Activated gamma-delta T cell treated with Interleukin-2 at 50 U/mL for 16 hours (primary cell): Measurements from ENCODE around the gene RAP1GAP2.

Source experiments
- DNase-seq: peaks from one replicate; pipeline ENCODE4 v3.0.0-alpha.2; 2020

Gene RAP1GAP2

GRCh38 chr17:3004150-3004801, 208.0 kb downstream of the RAP1GAP2 start:
- peak; percentile 38 for DNase-seq

GRCh38 chr17:3004925-3005324, 208.7 kb downstream of the RAP1GAP2 start:
- no peak for DNase-seq

GRCh38 chr17:3005696-3006095, 209.5 kb downstream of the RAP1GAP2 start:
- DNase-seq: no peak

GRCh38 chr17:3006801-3007200, 210.6 kb downstream of the RAP1GAP2 start:
- DNase-seq: no peak

GRCh38 chr17:3007651-3008121, 211.4 kb downstream of the RAP1GAP2 start:
- DNase-seq: no peak

- DNase-seq: no peak
Observed at GRCh38 chr17:3008336-3009288, 212.4 kb downstream of the RAP1GAP2 start.

GRCh38 chr17:3009411-3009920, 213.2 kb downstream of the RAP1GAP2 start:
- DNase-seq: no peak

- DNase-seq: no peak
Observed at GRCh38 chr17:3011891-3012290, 215.7 kb downstream of the RAP1GAP2 start.

- DNase-seq: peak; percentile 59
Observed at GRCh38 chr17:3012926-3013581, 216.8 kb downstream of the RAP1GAP2 start.

GRCh38 chr17:3015890-3016289, 219.7 kb downstream of the RAP1GAP2 start:
- DNase-seq: no peak

- no peak for DNase-seq
Observed at GRCh38 chr17:3017936-3018335, 221.7 kb downstream of the RAP1GAP2 start.

GRCh38 chr17:3019761-3020160, 223.5 kb downstream of the RAP1GAP2 start:
- no peak for DNase-seq

- no peak for DNase-seq
Observed at GRCh38 chr17:3020381-3020780, 224.1 kb downstream of the RAP1GAP2 start.

GRCh38 chr17:3022197-3022596, 226.0 kb downstream of the RAP1GAP2 start:
- DNase-seq: no peak

GRCh38 chr17:3024346-3024745, 228.1 kb downstream of the RAP1GAP2 start:
- no peak for DNase-seq

- DNase-seq: no peak
Observed at GRCh38 chr17:3025421-3026124, 229.3 kb downstream of the RAP1GAP2 start.

- no peak for DNase-seq
Observed at GRCh38 chr17:3026125-3026855, 230.1 kb downstream of the RAP1GAP2 start.

GRCh38 chr17:3026856-3027751, 230.9 kb downstream of the RAP1GAP2 start:
- no peak for DNase-seq

GRCh38 chr17:3027786-3028532, 231.7 kb downstream of the RAP1GAP2 start:
- no peak for DNase-seq
